ENCODE data around the gene ESRRG.

ESRRG gene

GRCh38 chr1:216559359-216559758 lies 163.9 kb downstream of the ESRRG start:
- no peak for DNase-seq (ENCODE audit: low read depth, low spot score)
- POLR2A ChIA-PET, result no interaction called here
- H3K4me3 ChIP-seq (ENCODE audit: low read depth, low read length), result no peak overlapping the region
- no peak for TF ChIP-seq CTCF (IDR thresholded peaks at IDR 0.05; ENCODE audit: insufficient read depth, low read length, missing control alignments)
- CTCF ChIA-PET, result no interaction called here

GRCh38 chr1:216555653-216556052 lies 167.6 kb downstream of the ESRRG start:
- DNase-seq (ENCODE audit: low read depth, low spot score), result no peak
- no peak overlapping the region for H3K4me3 ChIP-seq (ENCODE audit: low read depth, low read length)
- TF ChIP-seq CTCF (IDR thresholded peaks at IDR 0.05; ENCODE audit: insufficient read depth, low read length, missing control alignments), result no peak
- CTCF ChIA-PET, result interaction anchor here (1.1 to 3.7 kb wide), 2 partner anchors 11 to 245 kb away, joined by 3 to 23 read pairs; no protein-coding TSS in a partner anchor
- POLR2A ChIA-PET, result no interaction called here

GRCh38 chr1:216554934-216555333 lies 168.3 kb downstream of the ESRRG start:
- POLR2A ChIA-PET, result no interaction called here
- CTCF ChIA-PET, result no interaction called here
- no peak for DNase-seq (ENCODE audit: low read depth, low spot score)
- no peak overlapping the region for H3K4me3 ChIP-seq (ENCODE audit: low read depth, low read length)
- no peak for TF ChIP-seq CTCF (IDR thresholded peaks at IDR 0.05; ENCODE audit: insufficient read depth, low read length, missing control alignments)

- no peak for DNase-seq (ENCODE audit: low read depth, low spot score)
- CTCF ChIA-PET, result no interaction called here
- H3K4me3 ChIP-seq (ENCODE audit: low read depth, low read length), result no peak overlapping the region
- no peak for TF ChIP-seq CTCF (IDR thresholded peaks at IDR 0.05; ENCODE audit: insufficient read depth, low read length, missing control alignments)
- POLR2A ChIA-PET, result no interaction called here
These were observed 169.5 kb downstream of the ESRRG start for GRCh38 chr1:216553766-216554165.

GRCh38 chr1:216553040-216553439 lies 170.2 kb downstream of the ESRRG start:
- DNase-seq (ENCODE audit: low read depth, low spot score), result no peak
- ChIA-PET CTCF (no interaction called here), POLR2A (interaction anchor here (0.6 kb wide), 1 partner anchor 301 kb away, joined by 3 read pairs; no protein-coding TSS in a partner anchor)
- no peak overlapping the region for H3K4me3 ChIP-seq (ENCODE audit: low read depth, low read length)
- no peak for TF ChIP-seq CTCF (IDR thresholded peaks at IDR 0.05; ENCODE audit: insufficient read depth, low read length, missing control alignments)

- no peak for DNase-seq (ENCODE audit: low read depth, low spot score)
- CTCF ChIA-PET, result no interaction called here
- H3K4me3 ChIP-seq (ENCODE audit: low read depth, low read length), result no peak overlapping the region
- POLR2A ChIA-PET, result no interaction called here
- no peak for TF ChIP-seq CTCF (IDR thresholded peaks at IDR 0.05; ENCODE audit: insufficient read depth, low read length, missing control alignments)
These were observed 173.4 kb downstream of the ESRRG start for GRCh38 chr1:216549796-216550195.

Measured in AG04449 (cell line).